WTC11 (cell line): ENCODE results near the gene DIP2A.

ENCODE experiments used
- CTCF ChIP-seq: fragments of 200-600 bp; IDR thresholded peaks from 2 replicates; pipeline ENCODE4 v1.8.0; 2022; ENCODE audit warnings: antibody characterized with exemption
- NR3C1 ChIP-seq: sonication (generic); formaldehyde crosslinking; conservative IDR thresholded peaks from 2 replicates; pipeline ENCODE4 v1.8.1; 2023; ENCODE audit warnings: low read depth, mild to moderate bottlenecking, missing genetic modification reagents
- TEAD4 ChIP-seq: sonication (generic); formaldehyde crosslinking; IDR thresholded peaks from 2 replicates; pipeline ENCODE4 v1.8.0; 2022; ENCODE audit warnings: mild to moderate bottlenecking, missing genetic modification reagents
- TF ChIP-seq, protein P1 (sequence below): sonication (generic); formaldehyde crosslinking; IDR thresholded peaks from 2 replicates; pipeline ENCODE4 v1.8.0; 2022; ENCODE audit warnings: mild to moderate bottlenecking, missing genetic modification reagents
- TF ChIP-seq, protein P2 (sequence below): sonication (generic); formaldehyde crosslinking; IDR thresholded peaks from 2 replicates; pipeline ENCODE4 v1.8.1; 2022; ENCODE audit warnings: mild to moderate bottlenecking, missing genetic modification reagents, moderate library complexity, borderline replicate concordance
- TF ChIP-seq, protein P3 (sequence below): sonication (generic); formaldehyde crosslinking; IDR thresholded peaks from 2 replicates; pipeline ENCODE4 v1.8.1; 2023; ENCODE audit warnings: mild to moderate bottlenecking, missing genetic modification reagents, moderate library complexity
- TF ChIP-seq, protein P4 (sequence below): sonication (generic); formaldehyde crosslinking; conservative IDR thresholded peaks from 2 replicates; pipeline ENCODE4 v1.8.1; 2022; ENCODE audit warnings: mild to moderate bottlenecking, missing genetic modification reagents

DNA sequence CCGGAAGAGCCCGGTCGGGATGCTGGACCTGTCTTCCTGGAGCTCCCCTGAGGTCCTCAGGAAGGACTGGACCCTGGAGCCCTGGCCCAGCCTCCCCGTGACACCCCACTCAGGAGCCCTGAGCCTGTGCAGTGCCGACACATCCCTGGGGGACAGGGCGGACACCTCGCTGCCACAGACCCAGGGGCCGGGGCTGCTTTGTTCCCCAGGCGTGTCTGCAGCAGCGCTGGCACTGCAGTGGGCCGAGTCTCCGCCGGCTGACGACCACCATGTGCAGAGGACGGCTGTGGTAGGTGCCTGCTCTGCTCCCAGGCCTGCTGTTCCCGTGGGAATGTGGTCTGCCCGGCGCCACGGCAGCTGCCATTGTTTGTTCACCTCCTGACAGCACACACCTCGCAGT, 42.1 kb upstream of the DIP2A start:
- TF ChIP-seq NR3C1 (CRISPR knock-in tag) (no peak), CTCF (no peak), TEAD4 (CRISPR knock-in tag) (no peak)
- TF ChIP-seq, protein P1, sequence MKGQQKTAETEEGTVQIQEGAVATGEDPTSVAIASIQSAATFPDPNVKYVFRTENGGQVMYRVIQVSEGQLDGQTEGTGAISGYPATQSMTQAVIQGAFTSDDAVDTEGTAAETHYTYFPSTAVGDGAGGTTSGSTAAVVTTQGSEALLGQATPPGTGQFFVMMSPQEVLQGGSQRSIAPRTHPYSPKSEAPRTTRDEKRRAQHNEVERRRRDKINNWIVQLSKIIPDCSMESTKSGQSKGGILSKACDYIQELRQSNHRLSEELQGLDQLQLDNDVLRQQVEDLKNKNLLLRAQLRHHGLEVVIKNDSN (CRISPR knock-in tag): no peak
- TF ChIP-seq, protein P2, sequence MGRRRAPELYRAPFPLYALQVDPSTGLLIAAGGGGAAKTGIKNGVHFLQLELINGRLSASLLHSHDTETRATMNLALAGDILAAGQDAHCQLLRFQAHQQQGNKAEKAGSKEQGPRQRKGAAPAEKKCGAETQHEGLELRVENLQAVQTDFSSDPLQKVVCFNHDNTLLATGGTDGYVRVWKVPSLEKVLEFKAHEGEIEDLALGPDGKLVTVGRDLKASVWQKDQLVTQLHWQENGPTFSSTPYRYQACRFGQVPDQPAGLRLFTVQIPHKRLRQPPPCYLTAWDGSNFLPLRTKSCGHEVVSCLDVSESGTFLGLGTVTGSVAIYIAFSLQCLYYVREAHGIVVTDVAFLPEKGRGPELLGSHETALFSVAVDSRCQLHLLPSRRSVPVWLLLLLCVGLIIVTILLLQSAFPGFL (CRISPR knock-in tag): no peak
- TF ChIP-seq, protein P3, sequence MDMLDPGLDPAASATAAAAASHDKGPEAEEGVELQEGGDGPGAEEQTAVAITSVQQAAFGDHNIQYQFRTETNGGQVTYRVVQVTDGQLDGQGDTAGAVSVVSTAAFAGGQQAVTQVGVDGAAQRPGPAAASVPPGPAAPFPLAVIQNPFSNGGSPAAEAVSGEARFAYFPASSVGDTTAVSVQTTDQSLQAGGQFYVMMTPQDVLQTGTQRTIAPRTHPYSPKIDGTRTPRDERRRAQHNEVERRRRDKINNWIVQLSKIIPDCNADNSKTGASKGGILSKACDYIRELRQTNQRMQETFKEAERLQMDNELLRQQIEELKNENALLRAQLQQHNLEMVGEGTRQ (CRISPR knock-in tag): no peak
- TF ChIP-seq, protein P4, sequence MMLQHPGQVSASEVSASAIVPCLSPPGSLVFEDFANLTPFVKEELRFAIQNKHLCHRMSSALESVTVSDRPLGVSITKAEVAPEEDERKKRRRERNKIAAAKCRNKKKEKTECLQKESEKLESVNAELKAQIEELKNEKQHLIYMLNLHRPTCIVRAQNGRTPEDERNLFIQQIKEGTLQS (CRISPR knock-in tag): no peak
